Ramos (cell line): Measurements from ENCODE around the gene WWTR1.

Source experiments
- in situ Hi-C: fragments of 300-500 bp; cut with MboI; formaldehyde crosslinking; loops from one replicate; pipeline ENCODE4 v1.14.3; 2022; ENCODE audit warnings: low sequenced_read_pairs; ENCODE audit not compliant: unreplicated experiment

The WWTR1 gene

GRCh38 chr3:149541091-149541491 is 116.7 kb downstream of the WWTR1 start:
- in situ Hi-C loops = no loop called here

GRCh38 chr3:149538371-149538770 is 119.5 kb downstream of the WWTR1 start:
- in situ Hi-C loops = no loop called here

- in situ Hi-C loops = no loop called here
Measured at GRCh38 chr3:149536429-149536828, 121.4 kb downstream of the WWTR1 start.

GRCh38 chr3:149535333-149535685 is 122.5 kb downstream of the WWTR1 start:
- in situ Hi-C loops = no loop called here

- in situ Hi-C loops = no loop called here
Measured at GRCh38 chr3:149534671-149535332, 123.0 kb downstream of the WWTR1 start.

- in situ Hi-C loops = no loop called here
Measured at GRCh38 chr3:149534082-149534481, 123.7 kb downstream of the WWTR1 start.

GRCh38 chr3:149532489-149533180 is 125.2 kb downstream of the WWTR1 start:
- in situ Hi-C loops = no loop called here

- in situ Hi-C loops = no loop called here
Measured at GRCh38 chr3:149529099-149529498, 128.7 kb downstream of the WWTR1 start.

- in situ Hi-C loops = no loop called here
Measured at GRCh38 chr3:149528340-149528650, 129.5 kb downstream of the WWTR1 start.

GRCh38 chr3:149527531-149528339 is 130.1 kb downstream of the WWTR1 start:
- in situ Hi-C loops = no loop called here

GRCh38 chr3:149523512-149524299 is 134.1 kb downstream of the WWTR1 start:
- in situ Hi-C loops = no loop called here

- in situ Hi-C loops = no loop called here
Measured at GRCh38 chr3:149519912-149520311, 137.9 kb downstream of the WWTR1 start.

GRCh38 chr3:149516920-149517319 is 140.9 kb downstream of the WWTR1 start:
- in situ Hi-C loops = no loop called here

GRCh38 chr3:149515249-149515648 is 142.6 kb downstream of the WWTR1 start:
- in situ Hi-C loops = no loop called here

- in situ Hi-C loops = no loop called here
Measured at GRCh38 chr3:149514471-149514870, 143.4 kb downstream of the WWTR1 start.

GRCh38 chr3:149512073-149512782 is 145.6 kb downstream of the WWTR1 start:
- in situ Hi-C loops = no loop called here

GRCh38 chr3:149511040-149511626 is 146.7 kb downstream of the WWTR1 start:
- in situ Hi-C loops = no loop called here

- in situ Hi-C loops = no loop called here
Measured at GRCh38 chr3:149510480-149510879, 147.3 kb downstream of the WWTR1 start.

GRCh38 chr3:149509526-149509925 is 148.3 kb downstream of the WWTR1 start:
- in situ Hi-C loops = no loop called here
